Glutamatergic neuron (in vitro differentiated cells): ENCODE results near the gene BRD4. TPM values are rescaled to one million over a fixed set of nuclear protein-coding genes. Genes with fewer than 3 reads are reported as not detected.
"Not testable (repeated sequence)": the region's sequence is repeated elsewhere in the genome, so short reads cannot be mapped to it uniquely, and the experiment has no call there.

Experiments
- DNase-seq: peaks from one replicate; pipeline ENCODE4 v3.0.0; 2022
- H3K27ac Mint-ChIP-seq: one replicate; pipeline ENCODE4 v1.8.0; 2020; ENCODE audit warnings: mild to moderate bottlenecking, mixed read lengths, inconsistent platforms; ENCODE audit not compliant: unreplicated experiment
- H3K27me3 Mint-ChIP-seq: one replicate; pipeline ENCODE4 v1.8.0; 2020; ENCODE audit warnings: mild to moderate bottlenecking, moderate library complexity, mixed read lengths, inconsistent platforms; ENCODE audit not compliant: unreplicated experiment
- H3K36me3 Mint-ChIP-seq: one replicate; pipeline ENCODE4 v1.8.0; 2020; ENCODE audit warnings: mild to moderate bottlenecking, mixed read lengths, inconsistent platforms; ENCODE audit not compliant: unreplicated experiment
- H3K4me1 Mint-ChIP-seq: one replicate; pipeline ENCODE4 v1.8.0; 2020; ENCODE audit warnings: mild to moderate bottlenecking, low read depth, mixed read lengths, inconsistent platforms; ENCODE audit not compliant: unreplicated experiment
- H3K4me3 Mint-ChIP-seq: one replicate; pipeline ENCODE4 v1.8.0; 2020; ENCODE audit warnings: mild to moderate bottlenecking, mixed read lengths, inconsistent platforms; ENCODE audit not compliant: unreplicated experiment
- H3K9me3 Mint-ChIP-seq: one replicate; pipeline ENCODE4 v1.8.0; 2020; ENCODE audit warnings: mild to moderate bottlenecking, moderate library complexity, mixed read lengths, inconsistent platforms; ENCODE audit not compliant: unreplicated experiment
- total RNA-seq: library from RNA; stranded (reverse); fragmentation: NEBNext Ultra II Directional; extraction: Animal tissue kit (Norgen Biotek cat#: 25700); gene quantifications from one replicate; pipeline ENCODE4 v1.2.1, GENCODE V29; 2021; ENCODE audit not compliant: unreplicated experiment
- TF ChIP-seq, protein P1 (sequence below): fragments of 200-600 bp; sonication (generic); IDR thresholded peaks from one replicate; pipeline ENCODE4 v1.5.0; 2021; ENCODE audit not compliant: partially characterized antibody, unreplicated experiment

The BRD4 gene
- total RNA-seq, 1 donor from 2014 or later, result 162 TPM

DNA sequence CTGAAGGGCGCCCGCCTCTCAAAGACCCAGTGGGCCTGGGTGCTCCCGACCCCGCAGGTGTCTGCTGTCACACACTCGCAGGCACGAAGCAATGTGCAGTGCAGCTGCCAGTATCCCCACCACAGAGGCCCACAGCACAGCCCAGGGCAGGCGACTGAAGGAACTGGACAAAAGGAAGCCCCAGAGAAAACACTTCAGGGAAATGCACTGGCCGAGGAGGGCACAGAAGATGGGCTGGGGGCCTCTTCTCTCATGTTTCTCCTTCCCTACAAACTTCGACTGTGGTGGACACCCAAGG is 37.2 kb upstream of the BRD4 start:
- TF ChIP-seq, protein P1, sequence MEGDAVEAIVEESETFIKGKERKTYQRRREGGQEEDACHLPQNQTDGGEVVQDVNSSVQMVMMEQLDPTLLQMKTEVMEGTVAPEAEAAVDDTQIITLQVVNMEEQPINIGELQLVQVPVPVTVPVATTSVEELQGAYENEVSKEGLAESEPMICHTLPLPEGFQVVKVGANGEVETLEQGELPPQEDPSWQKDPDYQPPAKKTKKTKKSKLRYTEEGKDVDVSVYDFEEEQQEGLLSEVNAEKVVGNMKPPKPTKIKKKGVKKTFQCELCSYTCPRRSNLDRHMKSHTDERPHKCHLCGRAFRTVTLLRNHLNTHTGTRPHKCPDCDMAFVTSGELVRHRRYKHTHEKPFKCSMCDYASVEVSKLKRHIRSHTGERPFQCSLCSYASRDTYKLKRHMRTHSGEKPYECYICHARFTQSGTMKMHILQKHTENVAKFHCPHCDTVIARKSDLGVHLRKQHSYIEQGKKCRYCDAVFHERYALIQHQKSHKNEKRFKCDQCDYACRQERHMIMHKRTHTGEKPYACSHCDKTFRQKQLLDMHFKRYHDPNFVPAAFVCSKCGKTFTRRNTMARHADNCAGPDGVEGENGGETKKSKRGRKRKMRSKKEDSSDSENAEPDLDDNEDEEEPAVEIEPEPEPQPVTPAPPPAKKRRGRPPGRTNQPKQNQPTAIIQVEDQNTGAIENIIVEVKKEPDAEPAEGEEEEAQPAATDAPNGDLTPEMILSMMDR, result no peak
- Mint-ChIP-seq H3K36me3 (no peaks in the 10 kb centered on the region), H3K4me3 (no peak overlapping the region), H3K9me3 (peaks cover 11% of the 10 kb centered on the region), H3K27me3 (peaks cover 2% of the 10 kb centered on the region), H3K27ac (no peak overlapping the region), H3K4me1 (peaks cover 11% of the 10 kb centered on the region)
- no peak for DNase-seq

DNA sequence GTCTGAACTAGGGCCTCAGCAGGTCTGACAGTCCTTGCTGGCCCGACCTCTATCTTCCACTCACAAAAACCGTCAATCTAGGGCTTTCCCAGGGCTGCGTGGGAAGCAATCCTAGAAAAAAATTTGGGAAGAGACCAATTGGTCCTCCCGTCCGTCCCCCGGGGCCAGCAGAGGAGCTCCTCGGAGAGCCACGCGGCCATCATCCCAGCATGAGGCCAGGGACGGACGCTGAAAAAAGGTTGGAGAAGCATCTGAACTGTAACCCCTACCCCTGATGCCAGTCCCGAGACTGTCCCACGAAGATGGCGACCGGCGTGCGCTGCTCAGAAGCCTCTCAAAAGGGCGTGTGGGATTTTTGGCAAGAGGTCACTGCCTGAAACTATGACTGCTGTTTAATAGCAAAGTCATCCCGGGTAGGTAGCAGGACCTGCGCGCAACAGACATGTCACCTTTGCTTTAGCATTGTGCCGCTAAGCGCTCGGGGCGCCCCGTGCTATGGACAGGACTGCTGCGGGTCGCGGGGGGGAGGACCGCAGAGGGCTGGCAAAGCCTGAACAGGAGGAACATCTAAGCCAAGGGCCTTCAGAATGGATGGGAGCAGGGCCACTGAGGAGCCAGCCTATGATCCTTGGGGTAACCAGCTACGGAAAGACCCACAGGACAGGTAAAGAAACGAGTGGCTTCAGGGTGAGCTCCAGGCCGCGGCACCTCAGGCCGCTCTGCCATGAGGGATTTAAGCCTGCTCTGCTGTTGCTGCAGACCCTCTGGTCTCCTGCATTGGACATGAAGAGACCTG is 36.7 kb upstream of the BRD4 start:
- no peak for DNase-seq
- TF ChIP-seq, protein P1, result no peak
- H3K36me3 Mint-ChIP-seq, result peaks cover under 1% of the 10 kb centered on the region
- peaks cover 2% of the 10 kb centered on the region for H3K27me3 Mint-ChIP-seq
- no peak overlapping the region for H3K4me3 Mint-ChIP-seq
- peaks cover 7% of the 10 kb centered on the region for H3K4me1 Mint-ChIP-seq
- H3K27ac Mint-ChIP-seq, result no peak overlapping the region
- H3K9me3 Mint-ChIP-seq, result peaks cover 11% of the 10 kb centered on the region

DNA sequence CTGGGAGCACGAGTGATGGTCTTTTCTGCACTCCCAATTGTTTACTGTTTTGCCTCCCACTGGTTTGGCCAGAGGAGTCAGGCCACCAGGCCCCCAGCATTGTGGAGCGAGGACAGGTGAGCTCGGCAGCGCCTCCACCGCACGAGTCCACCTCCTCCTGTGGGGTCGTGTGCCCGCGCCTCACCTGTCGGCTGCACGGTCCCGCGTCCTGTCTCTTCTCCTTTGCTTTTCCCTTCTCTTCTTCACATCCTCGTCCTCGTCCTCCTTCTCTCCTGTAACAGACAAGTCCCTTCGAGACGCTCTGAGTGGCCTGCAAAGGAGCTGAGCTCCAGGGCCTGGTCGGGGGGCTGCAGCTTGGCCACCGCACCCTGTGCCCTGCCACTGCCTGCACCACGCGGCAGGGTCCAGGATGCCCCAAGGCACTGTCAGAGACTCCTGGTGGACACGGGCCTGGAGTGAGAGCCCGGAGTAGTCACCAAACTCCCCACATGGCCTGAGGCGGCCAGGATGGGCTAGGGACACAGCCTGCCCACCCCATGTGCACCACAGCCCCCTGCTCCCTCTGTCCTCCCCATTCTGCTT is 35.8 kb upstream of the BRD4 start:
- peaks cover 4% of the 10 kb centered on the region for H3K4me1 Mint-ChIP-seq
- peaks cover 5% of the 10 kb centered on the region for H3K36me3 Mint-ChIP-seq
- TF ChIP-seq, protein P1, result no peak
- no peak for DNase-seq
- H3K9me3 Mint-ChIP-seq, result peaks cover 12% of the 10 kb centered on the region
- no peak overlapping the region for H3K27ac Mint-ChIP-seq
- no peak overlapping the region for H3K4me3 Mint-ChIP-seq
- peaks cover 5% of the 10 kb centered on the region for H3K27me3 Mint-ChIP-seq

DNA sequence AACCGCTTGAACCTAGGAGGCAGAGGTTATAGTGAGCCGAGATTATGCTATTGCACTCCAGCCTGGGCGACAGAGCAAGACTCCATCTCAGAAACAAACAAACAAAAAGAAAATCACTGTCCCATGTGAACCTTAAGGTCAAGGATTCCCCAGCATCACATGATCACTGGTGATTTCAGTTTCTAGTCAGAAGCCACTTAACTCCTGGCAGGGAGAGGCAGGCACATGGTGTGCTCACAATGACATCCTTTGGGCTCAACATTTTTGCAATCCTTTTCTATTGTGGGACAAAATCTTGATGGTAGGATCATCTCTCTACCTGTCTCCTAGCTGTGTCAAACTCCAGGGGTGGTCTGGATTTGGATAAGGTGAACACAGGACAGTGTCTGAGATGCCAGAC is 35.1 kb upstream of the BRD4 start:
- Mint-ChIP-seq H3K27me3 (peaks cover 5% of the 10 kb centered on the region), H3K9me3 (peaks cover 10% of the 10 kb centered on the region), H3K27ac (no peak overlapping the region), H3K4me3 (no peak overlapping the region), H3K36me3 (peaks cover 5% of the 10 kb centered on the region), H3K4me1 (peaks cover 2% of the 10 kb centered on the region)
- TF ChIP-seq, protein P1, result no peak
- DNase-seq, result no peak

DNA sequence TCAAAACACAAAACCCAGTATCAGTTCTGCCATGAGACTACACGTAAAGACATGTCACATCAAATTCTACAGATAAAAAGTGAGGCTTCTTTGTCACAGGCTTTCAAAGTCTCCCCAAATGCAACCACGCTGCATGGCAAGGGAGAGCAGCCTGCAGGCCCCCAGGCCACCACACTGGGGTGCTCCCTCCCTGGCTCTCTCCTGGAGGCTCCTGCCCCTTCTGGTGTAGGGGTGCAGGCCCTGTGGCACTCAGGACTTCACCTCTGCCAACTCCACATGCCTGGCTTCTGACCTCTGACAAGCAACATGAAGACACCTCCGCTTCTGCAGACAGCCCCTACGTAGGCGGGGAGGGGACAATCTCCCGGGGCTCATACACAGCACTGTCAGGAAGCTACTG is 32.9 kb upstream of the BRD4 start:
- Mint-ChIP-seq H3K36me3 (peaks cover 12% of the 10 kb centered on the region), H3K27me3 (peaks cover 5% of the 10 kb centered on the region), H3K4me1 (no peaks in the 10 kb centered on the region), H3K27ac (no peak overlapping the region), H3K4me3 (no peak overlapping the region), H3K9me3 (peaks cover 10% of the 10 kb centered on the region)
- TF ChIP-seq, protein P1, result no peak
- no peak for DNase-seq

DNA sequence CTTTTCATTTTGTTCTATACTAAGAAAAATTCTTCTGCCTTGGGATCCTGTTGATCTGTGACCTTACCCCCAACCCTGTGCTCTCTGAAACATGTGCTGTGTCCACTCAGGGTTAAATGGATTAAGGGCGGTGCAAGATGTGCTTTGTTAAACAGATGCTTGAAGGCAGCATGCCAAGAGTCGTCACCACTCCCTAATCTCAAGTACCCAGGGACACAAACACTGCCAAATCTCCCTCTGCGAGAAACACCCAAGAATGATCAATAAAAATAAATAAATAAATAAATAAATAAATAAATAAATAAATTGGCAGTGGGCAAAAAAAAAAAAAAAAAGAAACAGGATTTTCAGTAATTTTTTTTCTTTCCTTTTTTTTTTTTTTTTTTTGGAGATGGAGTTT is 31.5 kb upstream of the BRD4 start:
- H3K4me3 Mint-ChIP-seq, H3K27me3 Mint-ChIP-seq, H3K9me3 Mint-ChIP-seq, DNase-seq, H3K4me1 Mint-ChIP-seq: not testable (repeated sequence)
- Mint-ChIP-seq H3K27ac (peak overlapping the region; percentile 85), H3K36me3 (peaks cover 12% of the 10 kb centered on the region)

DNA sequence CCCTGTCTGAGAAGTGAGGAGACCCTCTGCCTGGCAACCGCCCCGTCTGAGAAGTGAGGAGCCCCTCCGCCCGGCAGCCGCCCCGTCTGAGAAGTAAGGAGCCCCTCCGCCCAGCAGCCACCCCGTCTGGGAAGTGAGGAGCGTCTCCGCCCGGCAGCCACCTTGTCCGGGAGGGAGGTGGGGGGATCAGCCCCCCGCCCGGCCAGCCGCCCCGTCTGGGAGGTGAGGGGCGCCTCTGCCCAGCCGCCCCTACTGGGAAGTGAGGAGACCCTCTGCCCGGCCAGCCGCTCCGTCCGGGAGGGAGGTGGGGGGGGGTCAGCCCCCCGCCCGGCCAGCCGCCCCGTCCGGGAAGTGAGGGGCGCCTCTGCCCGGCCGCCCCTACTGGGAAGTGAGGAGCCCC is 30.7 kb upstream of the BRD4 start:
- not testable (repeated sequence) for H3K9me3 Mint-ChIP-seq

More for the DNA sequence above, 30.7 kb upstream of the BRD4 start:
- DNase-seq, H3K4me1 Mint-ChIP-seq, H3K27me3 Mint-ChIP-seq, H3K27ac Mint-ChIP-seq, H3K4me3 Mint-ChIP-seq: not testable (repeated sequence)
- H3K36me3 Mint-ChIP-seq, result peaks cover 12% of the 10 kb centered on the region
